Smooth muscle cell (in vitro differentiated cells): ENCODE results near the gene MIPOL1. TPM values are rescaled to one million over a fixed set of nuclear protein-coding genes. Genes with fewer than 3 reads are reported as not detected.

ENCODE experiments used
- DNase-seq: peaks from one replicate; lab custom pipeline; 2025; ENCODE audit not compliant: unreplicated experiment; lab: John Stamatoyannopoulos, UW
- H2AFZ ChIP-seq: fragments of 200-600 bp; sonication (generic); 2 replicates; pipeline ENCODE4 v1.6.0; 2016; ENCODE audit warnings: antibody characterized with exemption, low read depth, mild to moderate bottlenecking
- H3F3A ChIP-seq: fragments of 200-600 bp; sonication (generic); 2 replicates; pipeline ENCODE4 v1.6.0; 2017; ENCODE audit warnings: antibody characterized with exemption, low read depth
- H3K27ac ChIP-seq: fragments of 200-600 bp; sonication (generic); 2 replicates; pipeline ENCODE4 v1.5.1; 2016; ENCODE audit warnings: low read depth, mild to moderate bottlenecking
- H3K27me3 ChIP-seq: fragments of 200-600 bp; sonication (generic); 2 replicates; pipeline ENCODE4 v1.6.1; 2016; ENCODE audit warnings: low read depth, mild to moderate bottlenecking
- H3K36me3 ChIP-seq: fragments of 200-600 bp; sonication (generic); 2 replicates; pipeline ENCODE4 v1.5.1; 2016; ENCODE audit warnings: low read depth
- H3K4me1 ChIP-seq: fragments of 200-600 bp; sonication (generic); 2 replicates; pipeline ENCODE4 v1.5.1; 2016; ENCODE audit warnings: low read depth
- H3K4me2 ChIP-seq: fragments of 200-600 bp; sonication (generic); 2 replicates; pipeline ENCODE4 v1.6.0; 2016; ENCODE audit warnings: mild to moderate bottlenecking
- H3K4me3 ChIP-seq: fragments of 200-600 bp; sonication (generic); 2 replicates; pipeline ENCODE4 v1.5.1; 2016; ENCODE audit warnings: mild to moderate bottlenecking
- H3K79me2 ChIP-seq: fragments of 200-600 bp; sonication (generic); 2 replicates; pipeline ENCODE4 v1.6.0; 2016; ENCODE audit warnings: low read depth, mild to moderate bottlenecking
- H3K9ac ChIP-seq: fragments of 200-600 bp; sonication (generic); 2 replicates; pipeline ENCODE4 v1.6.0; 2016; ENCODE audit warnings: low read depth
- H3K9me3 ChIP-seq: fragments of 200-600 bp; sonication (generic); replicated peaks from 2 replicates; pipeline ENCODE4 v1.5.1; 2016; ENCODE audit warnings: low read depth
- H4K20me1 ChIP-seq: fragments of 200-600 bp; sonication (generic); 2 replicates; pipeline ENCODE4 v1.6.0; 2016; ENCODE audit warnings: low read depth
- WGBS: methylation state at CpG from one replicate; pipeline ENCODE4 v1.1.7; 2016; ENCODE audit warnings: low lambda C conversion rate; 5-methylcytosine and 5-hydroxymethylcytosine counted together
- polyA plus RNA-seq: library from polyadenylated mRNA; unstranded; fragments of >200 nt; fragmentation: Nextera tagmentation; extraction: Ambion mirVana; gene quantifications from 2 replicates; pipeline ENCODE4 v1.2.1, GENCODE V29; 2016
- total RNA-seq: library from RNA; depleted of rRNA; stranded (reverse); fragments of >200 nt; gene quantifications from 2 replicates; pipeline ENCODE4 v1.2.3, GENCODE V29; 2014
- TF ChIP-seq, protein P1 (sequence below): fragments of 200-600 bp; sonication (generic); IDR thresholded peaks from 2 replicates; pipeline ENCODE4 v1.5.1; 2017; ENCODE audit warnings: borderline replicate concordance, mild to moderate bottlenecking, antibody characterized with exemption; ENCODE audit not compliant: insufficient read depth, poor library complexity, severe bottlenecking

Gene MIPOL1
- total and polyA plus RNA-seq, 2 experiments from 2014 or later = 3.2 to 5.1 TPM

- Histone ChIP-seq H3K27me3 (peaks cover 97% of the 10 kb centered on the region), H3K4me2 (peak within 1 kb of the TSS; percentile 96), H3K27ac (no peak within 1 kb of the TSS), H2AFZ (peak within 1 kb of the TSS; percentile 39), H3K4me1 (peaks cover 29% of the 10 kb centered on the region), H3K79me2 (no peaks in the 10 kb centered on the region), H3F3A (no peaks in the 10 kb centered on the region), H3K9ac (peak within 1 kb of the TSS; percentile 45), H3K4me3 (peak within 1 kb of the TSS; percentile 70), H3K36me3 (no peaks in the 10 kb centered on the region), H4K20me1 (no peaks in the 10 kb centered on the region), H3K9me3 (no peaks in the 10 kb centered on the region)
- TF ChIP-seq, protein P1, sequence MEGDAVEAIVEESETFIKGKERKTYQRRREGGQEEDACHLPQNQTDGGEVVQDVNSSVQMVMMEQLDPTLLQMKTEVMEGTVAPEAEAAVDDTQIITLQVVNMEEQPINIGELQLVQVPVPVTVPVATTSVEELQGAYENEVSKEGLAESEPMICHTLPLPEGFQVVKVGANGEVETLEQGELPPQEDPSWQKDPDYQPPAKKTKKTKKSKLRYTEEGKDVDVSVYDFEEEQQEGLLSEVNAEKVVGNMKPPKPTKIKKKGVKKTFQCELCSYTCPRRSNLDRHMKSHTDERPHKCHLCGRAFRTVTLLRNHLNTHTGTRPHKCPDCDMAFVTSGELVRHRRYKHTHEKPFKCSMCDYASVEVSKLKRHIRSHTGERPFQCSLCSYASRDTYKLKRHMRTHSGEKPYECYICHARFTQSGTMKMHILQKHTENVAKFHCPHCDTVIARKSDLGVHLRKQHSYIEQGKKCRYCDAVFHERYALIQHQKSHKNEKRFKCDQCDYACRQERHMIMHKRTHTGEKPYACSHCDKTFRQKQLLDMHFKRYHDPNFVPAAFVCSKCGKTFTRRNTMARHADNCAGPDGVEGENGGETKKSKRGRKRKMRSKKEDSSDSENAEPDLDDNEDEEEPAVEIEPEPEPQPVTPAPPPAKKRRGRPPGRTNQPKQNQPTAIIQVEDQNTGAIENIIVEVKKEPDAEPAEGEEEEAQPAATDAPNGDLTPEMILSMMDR = no peak
- 1% methylated on average over 62 of the region's 92 CpGs for WGBS
- DNase-seq = no peak
Observed at GRCh38 chr14:37594971-37595808, 397.5 kb downstream of the MIPOL1 start, which contains the start of the genes FOXA1 and TTC6. FOXA1 (minus strand) TSS chr14:37595249; CDS start chr14:37594972, 277 bp downstream. TTC6 (plus strand) TSS chr14:37595629; CDS start chr14:37622065, 26,436 bp downstream.

DNA sequence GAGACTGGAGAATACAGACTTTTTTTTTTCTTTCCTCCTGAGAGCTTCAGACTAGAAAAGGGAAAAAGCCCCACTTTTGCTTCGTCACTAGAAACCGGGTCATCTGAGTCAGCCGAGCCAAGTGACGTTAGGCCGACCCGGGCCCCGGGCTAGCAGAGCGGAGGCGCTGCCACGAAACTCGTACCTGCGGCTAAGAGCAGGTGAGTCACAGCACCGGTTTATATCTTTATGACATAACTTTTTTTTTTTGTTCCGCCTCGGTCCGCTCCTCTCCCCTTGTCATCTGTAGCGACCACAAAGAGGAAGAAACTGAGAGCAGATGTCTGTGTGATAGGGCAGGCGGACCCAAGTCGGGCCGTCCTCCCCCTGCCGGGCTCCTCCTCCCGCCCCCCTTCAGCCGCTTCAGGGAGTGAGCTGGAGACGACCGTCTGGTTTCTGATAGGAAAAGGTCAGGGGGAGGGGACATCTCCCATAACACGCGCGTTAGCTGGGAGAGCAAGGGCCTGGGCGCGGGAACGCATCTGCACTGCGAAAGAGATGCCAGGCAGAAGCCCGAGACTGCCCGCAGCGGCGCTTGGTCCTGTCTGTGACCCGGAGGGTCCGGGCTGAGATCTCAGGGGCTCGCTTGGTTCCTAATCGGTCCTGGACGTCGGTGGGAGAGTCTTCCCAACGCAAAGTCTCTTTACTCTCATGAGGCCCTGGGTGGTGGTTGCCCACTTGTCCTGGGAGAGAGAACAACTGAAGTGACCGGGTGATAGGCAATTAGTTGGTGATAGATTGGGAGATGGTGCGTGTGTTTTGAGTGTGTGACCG lies 398.3 kb downstream of the MIPOL1 start:
- H3K4me2 ChIP-seq = peak overlapping the region; percentile 96
- no peaks in the 10 kb centered on the region for H3F3A ChIP-seq
- no peaks in the 10 kb centered on the region for H3K79me2 ChIP-seq
- H3K27me3 ChIP-seq = peaks cover 97% of the 10 kb centered on the region
- DNase-seq = no peak
- H3K4me1 ChIP-seq = peaks cover 33% of the 10 kb centered on the region
- H3K36me3 ChIP-seq = no peaks in the 10 kb centered on the region
- H4K20me1 ChIP-seq = no peaks in the 10 kb centered on the region
- TF ChIP-seq, protein P1 = no peak
- 4% methylated on average over 46 of the region's 46 CpGs for WGBS
- peak overlapping the region; percentile 45 for H3K9ac ChIP-seq
- no peaks in the 10 kb centered on the region for H3K9me3 ChIP-seq
- H3K4me3 ChIP-seq = peak overlapping the region; percentile 53
- no peak overlapping the region for H3K27ac ChIP-seq
- H2AFZ ChIP-seq = no peak overlapping the region

DNA sequence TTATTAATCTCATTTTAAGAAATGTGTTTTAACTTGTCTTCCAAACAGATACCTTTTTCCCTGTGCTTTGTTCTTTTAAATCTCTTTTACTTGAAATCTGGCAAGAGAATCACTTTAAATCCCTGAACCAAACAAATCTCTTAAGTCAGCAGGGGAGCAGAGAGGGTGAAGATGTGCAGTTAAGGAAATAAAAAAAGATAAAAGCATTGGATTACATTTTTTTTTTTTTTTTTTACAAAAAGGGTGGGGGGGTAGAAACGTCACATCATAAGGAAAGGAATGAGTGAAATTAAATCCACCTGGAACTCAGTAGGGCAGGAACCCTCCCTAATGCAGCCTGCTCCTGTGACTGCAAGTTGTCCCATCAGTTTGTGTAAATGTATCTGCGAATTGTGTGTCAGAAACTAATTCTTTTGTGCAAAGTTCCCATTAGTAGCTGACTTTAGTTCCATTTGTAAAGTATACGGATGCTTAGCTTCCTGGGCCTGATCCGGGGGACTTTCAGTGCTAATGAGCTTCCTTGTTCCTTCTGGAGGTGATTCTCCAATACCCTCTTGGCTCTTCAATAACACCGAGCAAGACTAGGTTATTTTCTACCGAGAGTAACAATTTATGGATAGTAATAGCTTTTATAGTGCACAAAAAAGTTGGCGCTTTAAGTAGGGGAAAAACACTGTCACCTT lies 399.2 kb downstream of the MIPOL1 start:
- Histone ChIP-seq H3K27ac (no peak overlapping the region), H2AFZ (no peak overlapping the region), H3K4me1 (peaks cover 33% of the 10 kb centered on the region), H3K36me3 (no peaks in the 10 kb centered on the region), H3F3A (no peaks in the 10 kb centered on the region), H3K4me3 (peak overlapping the region; percentile 53), H4K20me1 (no peaks in the 10 kb centered on the region), H3K9ac (no peak overlapping the region), H3K79me2 (no peaks in the 10 kb centered on the region), H3K9me3 (no peaks in the 10 kb centered on the region), H3K27me3 (peaks cover 97% of the 10 kb centered on the region), H3K4me2 (no peak overlapping the region)
- WGBS = 25% methylated on average over 7 of the region's 7 CpGs
- TF ChIP-seq, protein P1 = no peak
- no peak for DNase-seq
